ENCODE measurements around the gene RYR3. TPM values are rescaled to one million over a fixed set of nuclear protein-coding genes. Genes with fewer than 3 reads are reported as not detected.

RYR3 gene
- polyA plus RNA-seq, 1 donor (not counting 4 experiments of a cell fraction or from before 2014, with no cell fraction given): 0.04 TPM

DNA sequence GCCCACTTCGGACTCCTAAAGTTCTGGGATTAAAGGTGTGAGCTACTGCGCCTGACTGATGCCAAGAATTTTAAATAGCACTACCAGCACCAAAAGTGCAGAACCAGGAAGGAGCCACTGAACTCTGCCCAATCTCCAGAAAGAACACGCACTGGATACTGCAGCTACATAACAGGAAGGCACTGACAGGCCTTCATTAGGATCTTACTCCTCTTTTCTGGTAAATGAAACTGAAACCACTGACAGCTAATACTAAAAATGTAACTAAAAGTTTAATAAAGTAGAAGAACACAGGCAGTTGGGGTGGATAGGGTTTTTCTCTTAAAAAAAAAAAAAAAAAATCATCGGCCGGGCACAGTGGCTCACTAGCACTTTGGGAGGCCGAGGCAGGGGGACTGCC, 583.4 kb downstream of the RYR3 start:
- Histone ChIP-seq H3K9me3 (ENCODE audit: control insufficient read depth, low read depth, low read length) (no peaks in the 10 kb centered on the region), H3K4me2 (ENCODE audit: control insufficient read depth, extremely low read depth, insufficient read depth, low read depth, low read length) (no peak overlapping the region), H3K79me2 (ENCODE audit: control insufficient read depth, insufficient read depth, low read length) (no peaks in the 10 kb centered on the region), H3K27ac (ENCODE audit: control insufficient read depth, insufficient read depth, low read length) (no peak overlapping the region), H4K20me1 (ENCODE audit: control insufficient read depth, extremely low read depth, insufficient read depth, low read length) (no peaks in the 10 kb centered on the region), H3K4me1 (ENCODE audit: control insufficient read depth, extremely low read depth, insufficient read depth, low read length) (no peaks in the 10 kb centered on the region), H3K9me1 (ENCODE audit: control insufficient read depth, extremely low read depth, insufficient read depth, low read length) (no peaks in the 10 kb centered on the region), H3K36me3 (ENCODE audit: control insufficient read depth in 2 of 2, extremely low read depth in 1 of 2, insufficient read depth in 2 of 2, low read length in 2 of 2) (no peaks in the 10 kb centered on the region), H3K9ac (ENCODE audit: control insufficient read depth, extremely low read depth, insufficient read depth, low read length) (no peak overlapping the region), H3K4me3 (ENCODE audit: control insufficient read depth in 2 of 3, extremely low read depth in 1 of 3, insufficient read depth in 2 of 3, low read depth in 1 of 3, low read length in 3 of 3) (no peak overlapping the region), H2AFZ (ENCODE audit: control insufficient read depth, low read length) (no peak overlapping the region), H3K27me3 (ENCODE audit: control insufficient read depth, extremely low read depth, insufficient read depth, low read length) (no peaks in the 10 kb centered on the region)
- dilution Hi-C loops (cut with MboI; ENCODE audit: extremely low pct_ligation_motif_present, low sequenced_read_pairs): no loop called here
- TF ChIP-seq, protein P1, sequence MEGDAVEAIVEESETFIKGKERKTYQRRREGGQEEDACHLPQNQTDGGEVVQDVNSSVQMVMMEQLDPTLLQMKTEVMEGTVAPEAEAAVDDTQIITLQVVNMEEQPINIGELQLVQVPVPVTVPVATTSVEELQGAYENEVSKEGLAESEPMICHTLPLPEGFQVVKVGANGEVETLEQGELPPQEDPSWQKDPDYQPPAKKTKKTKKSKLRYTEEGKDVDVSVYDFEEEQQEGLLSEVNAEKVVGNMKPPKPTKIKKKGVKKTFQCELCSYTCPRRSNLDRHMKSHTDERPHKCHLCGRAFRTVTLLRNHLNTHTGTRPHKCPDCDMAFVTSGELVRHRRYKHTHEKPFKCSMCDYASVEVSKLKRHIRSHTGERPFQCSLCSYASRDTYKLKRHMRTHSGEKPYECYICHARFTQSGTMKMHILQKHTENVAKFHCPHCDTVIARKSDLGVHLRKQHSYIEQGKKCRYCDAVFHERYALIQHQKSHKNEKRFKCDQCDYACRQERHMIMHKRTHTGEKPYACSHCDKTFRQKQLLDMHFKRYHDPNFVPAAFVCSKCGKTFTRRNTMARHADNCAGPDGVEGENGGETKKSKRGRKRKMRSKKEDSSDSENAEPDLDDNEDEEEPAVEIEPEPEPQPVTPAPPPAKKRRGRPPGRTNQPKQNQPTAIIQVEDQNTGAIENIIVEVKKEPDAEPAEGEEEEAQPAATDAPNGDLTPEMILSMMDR (optimal IDR thresholded peaks at IDR 0.05 in 1 of 3, IDR thresholded peaks at IDR 0.05 in 1 of 3, conservative IDR thresholded peaks at IDR 0.05 in 1 of 3; ENCODE audit: extremely low read depth in 1 of 3, insufficient read depth in 2 of 3, low read length in 3 of 3): no peak
- no peak for TF ChIP-seq EZH2 (IDR thresholded peaks at IDR 0.05; ENCODE audit: low read length)
- FAIRE-seq (no peak), DNase-seq (ENCODE audit: low read depth, low spot score) (no peak)

DNA sequence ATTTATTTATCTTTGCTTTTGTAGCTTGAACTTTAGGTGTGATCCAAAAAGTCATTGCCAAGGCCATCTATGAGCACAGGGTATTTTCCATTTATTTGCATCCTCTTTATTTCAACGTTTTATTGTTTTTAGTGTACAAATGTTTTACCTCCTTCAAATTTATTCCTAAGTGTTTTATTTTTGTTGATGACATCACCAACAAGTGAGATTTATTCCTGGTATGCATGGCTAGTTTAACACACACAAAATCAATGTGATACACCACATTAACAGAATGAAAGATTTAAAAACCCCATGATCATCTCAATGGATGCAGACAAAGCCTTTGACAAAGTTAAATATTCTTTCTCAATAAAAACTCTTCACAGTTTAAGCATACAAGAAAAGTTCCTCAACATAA, 591.3 kb downstream of the RYR3 start:
- no peaks in the 10 kb centered on the region for H3K9me1 ChIP-seq (ENCODE audit: control insufficient read depth, extremely low read depth, insufficient read depth, low read length)
- H3K27me3 ChIP-seq (ENCODE audit: control insufficient read depth, extremely low read depth, insufficient read depth, low read length): no peaks in the 10 kb centered on the region
- H3K4me2 ChIP-seq (ENCODE audit: control insufficient read depth, extremely low read depth, insufficient read depth, low read depth, low read length): no peak overlapping the region
- H4K20me1 ChIP-seq (ENCODE audit: control insufficient read depth, extremely low read depth, insufficient read depth, low read length): no peaks in the 10 kb centered on the region
- H3K4me3 ChIP-seq (ENCODE audit: control insufficient read depth in 2 of 3, extremely low read depth in 1 of 3, insufficient read depth in 2 of 3, low read depth in 1 of 3, low read length in 3 of 3): no peak overlapping the region
- H3K9ac ChIP-seq (ENCODE audit: control insufficient read depth, extremely low read depth, insufficient read depth, low read length): no peak overlapping the region
- H3K36me3 ChIP-seq (ENCODE audit: control insufficient read depth in 2 of 2, extremely low read depth in 1 of 2, insufficient read depth in 2 of 2, low read length in 2 of 2): no peaks in the 10 kb centered on the region
- no peak for FAIRE-seq
- no peaks in the 10 kb centered on the region for H3K79me2 ChIP-seq (ENCODE audit: control insufficient read depth, insufficient read depth, low read length)
- TF ChIP-seq EZH2 (IDR thresholded peaks at IDR 0.05; ENCODE audit: low read length): no peak
- TF ChIP-seq, protein P1 (optimal IDR thresholded peaks at IDR 0.05 in 1 of 3, IDR thresholded peaks at IDR 0.05 in 1 of 3, conservative IDR thresholded peaks at IDR 0.05 in 1 of 3; ENCODE audit: extremely low read depth in 1 of 3, insufficient read depth in 2 of 3, low read length in 3 of 3): no peak
- dilution Hi-C loops (cut with MboI; ENCODE audit: extremely low pct_ligation_motif_present, low sequenced_read_pairs): no loop called here
- H2AFZ ChIP-seq (ENCODE audit: control insufficient read depth, low read length): no peak overlapping the region
- H3K27ac ChIP-seq (ENCODE audit: control insufficient read depth, insufficient read depth, low read length): no peak overlapping the region
- H3K4me1 ChIP-seq (ENCODE audit: control insufficient read depth, extremely low read depth, insufficient read depth, low read length): no peaks in the 10 kb centered on the region
- no peak for DNase-seq (ENCODE audit: low read depth, low spot score)
- no peaks in the 10 kb centered on the region for H3K9me3 ChIP-seq (ENCODE audit: control insufficient read depth, low read depth, low read length)
